DOHH2 (cell line): ENCODE data around the gene ADAMTSL1.

Experiments
- H3F3A ChIP-seq: fragments of 200-600 bp; sonication (generic), shearing (Covaris generic); 2 replicates; pipeline ENCODE4 v1.6.0; 2016; ENCODE audit warnings: antibody characterized with exemption, mild to moderate bottlenecking; ENCODE audit not compliant: control insufficient read depth, insufficient read depth
- H3K27ac ChIP-seq: fragments of 200-600 bp; sonication (generic); 2 replicates; pipeline ENCODE4 v1.5.1; 2014; ENCODE audit warnings: low read depth, mild to moderate bottlenecking, low read length, moderate library complexity
- H3K27me3 ChIP-seq: fragments of 200-600 bp; sonication (generic); 2 replicates; pipeline ENCODE4 v1.6.1; 2014; ENCODE audit warnings: mild to moderate bottlenecking, low read length, mixed read lengths; ENCODE audit not compliant: control insufficient read depth
- H3K36me3 ChIP-seq: fragments of 200-600 bp; sonication (generic); 2 replicates; pipeline ENCODE4 v1.6.1; 2014; ENCODE audit warnings: mild to moderate bottlenecking, low read length, moderate library complexity, mixed read lengths; ENCODE audit not compliant: control insufficient read depth
- H3K4me1 ChIP-seq: fragments of 200-600 bp; sonication (generic); 2 replicates; pipeline ENCODE4 v1.6.1; 2014; ENCODE audit warnings: mild to moderate bottlenecking, low read length, mixed read lengths; ENCODE audit not compliant: control insufficient read depth
- H3K4me2 ChIP-seq: fragments of 200-600 bp; sonication (generic); 2 replicates; pipeline ENCODE4 v1.6.0; 2014; ENCODE audit warnings: mild to moderate bottlenecking, low read length, moderate library complexity
- H3K4me3 ChIP-seq: fragments of 200-600 bp; sonication (generic); 2 replicates; pipeline ENCODE4 v1.5.1; 2014; ENCODE audit warnings: mild to moderate bottlenecking, low read length, mixed read lengths
- H3K79me2 ChIP-seq: fragments of 200-600 bp; sonication (generic); 2 replicates; pipeline ENCODE4 v1.6.1; 2014; ENCODE audit warnings: mild to moderate bottlenecking, low read length, mixed read lengths; ENCODE audit not compliant: control insufficient read depth
- H3K9me2 ChIP-seq: fragments of 200-600 bp; sonication (generic); replicated peaks from 2 replicates; pipeline ENCODE4 v1.6.1; 2014; ENCODE audit warnings: mild to moderate bottlenecking, low read length, mixed read lengths; ENCODE audit not compliant: control insufficient read depth
- H3K9me3 ChIP-seq: fragments of 200-600 bp; sonication (generic); 2 replicates; pipeline ENCODE4 v1.6.1; 2014; ENCODE audit warnings: antibody characterized with exemption, low read length, mixed read lengths; ENCODE audit not compliant: control insufficient read depth, insufficient read depth
- H4K20me1 ChIP-seq: fragments of 200-600 bp; sonication (generic); 2 replicates; pipeline ENCODE4 v1.6.0; 2014; ENCODE audit warnings: low read depth, mild to moderate bottlenecking, antibody characterized with exemption, low read length, moderate library complexity; ENCODE audit not compliant: control insufficient read depth, insufficient read depth
- CTCF ChIP-seq: fragments of 200-600 bp; sonication (generic); IDR thresholded peaks from one replicate; pipeline ENCODE4 v1.5.1; 2014; ENCODE audit warnings: antibody characterized with exemption, mild to moderate bottlenecking, low read depth, low read length; ENCODE audit not compliant: poor library complexity, severe bottlenecking
- EZH2phosphoT487 ChIP-seq: fragments of 200-600 bp; sonication (generic); IDR thresholded peaks from 2 replicates; pipeline ENCODE4 v1.6.1; 2017; ENCODE audit warnings: borderline replicate concordance, mild to moderate bottlenecking, antibody characterized with exemption, low read length, moderate library complexity, mixed read lengths

ADAMTSL1 gene

GRCh38 chr9:18678821-18679590, 205.1 kb downstream of the ADAMTSL1 start:
- Histone ChIP-seq H3K27me3 (no peaks in the 10 kb centered on the region), H3K4me3 (no peak overlapping the region), H3K9me3 (no peaks in the 10 kb centered on the region), H3K4me2 (no peak overlapping the region), H4K20me1 (no peaks in the 10 kb centered on the region), H3F3A (no peaks in the 10 kb centered on the region), H3K36me3 (no peaks in the 10 kb centered on the region), H3K79me2 (no peaks in the 10 kb centered on the region), H3K9me2 (no peaks in the 10 kb centered on the region), H3K27ac (no peak overlapping the region), H3K4me1 (no peaks in the 10 kb centered on the region)
- TF ChIP-seq EZH2phosphoT487 = no peak
- no peak for TF ChIP-seq CTCF

GRCh38 chr9:18682907-18683306, 209.0 kb downstream of the ADAMTSL1 start:
- TF ChIP-seq CTCF (no peak), EZH2phosphoT487 (no peak)
- H3F3A ChIP-seq = no peaks in the 10 kb centered on the region
- no peaks in the 10 kb centered on the region for H3K36me3 ChIP-seq

GRCh38 chr9:18683312-18683711, 209.4 kb downstream of the ADAMTSL1 start:
- no peaks in the 10 kb centered on the region for H3K36me3 ChIP-seq
- no peak overlapping the region for H3K4me2 ChIP-seq
- H3K9me3 ChIP-seq = no peaks in the 10 kb centered on the region
- no peak overlapping the region for H3K4me3 ChIP-seq
- no peaks in the 10 kb centered on the region for H3K27me3 ChIP-seq
- H3K9me2 ChIP-seq = no peaks in the 10 kb centered on the region
- H4K20me1 ChIP-seq = no peaks in the 10 kb centered on the region
- H3K4me1 ChIP-seq = no peaks in the 10 kb centered on the region
- H3F3A ChIP-seq = no peaks in the 10 kb centered on the region
- TF ChIP-seq CTCF (no peak), EZH2phosphoT487 (no peak)
- no peak overlapping the region for H3K27ac ChIP-seq
- H3K79me2 ChIP-seq = no peaks in the 10 kb centered on the region

More at GRCh38 chr9:18682907-18683306, 209.0 kb downstream of the ADAMTSL1 start:
- Histone ChIP-seq H3K9me3 (no peaks in the 10 kb centered on the region), H3K27me3 (no peaks in the 10 kb centered on the region), H3K9me2 (no peaks in the 10 kb centered on the region), H3K27ac (no peak overlapping the region), H4K20me1 (no peaks in the 10 kb centered on the region), H3K4me1 (no peaks in the 10 kb centered on the region), H3K79me2 (no peaks in the 10 kb centered on the region), H3K4me3 (no peak overlapping the region), H3K4me2 (no peak overlapping the region)
